CD4-positive, alpha-beta memory T cell (primary cell): ENCODE data around the gene GATB. TPM values are rescaled to one million over a fixed set of nuclear protein-coding genes. Genes with fewer than 3 reads are reported as not detected.

ENCODE experiments used
- CTCF ChIA-PET: fragments of 350-600 bp; sonication (Branson Sonifier 250); formaldehyde crosslinking; loops from one replicate; lab custom pipeline; 2021; ENCODE audit warnings: inconsistent platforms; ENCODE audit not compliant: partially characterized antibody; lab: Charles Lee
- POLR2A ChIA-PET: fragments of 350-600 bp; sonication (Branson Sonifier 250); formaldehyde crosslinking; loops from one replicate; lab custom pipeline; 2021; ENCODE audit not compliant: partially characterized antibody; lab: Charles Lee
- DNase-seq, 5 donors: peaks; one replicate each; pipeline versions ENCODE4 v3.0.0 to v3.0.0-alpha.2; 2020 to 2022; ENCODE audit warnings: mixed read lengths in 1 of 5
- H3K27ac ChIP-seq: one replicate; pipeline ENCODE4 v1.7.0; 2013; ENCODE audit warnings: low read depth, low read length
- H3K27me3 ChIP-seq: 2 replicates; pipeline ENCODE4 v1.7.0; 2013; ENCODE audit warnings: mild to moderate bottlenecking, low read length, moderate library complexity; ENCODE audit not compliant: insufficient read depth
- H3K36me3 ChIP-seq: 2 replicates; pipeline ENCODE4 v1.7.0; 2013; ENCODE audit warnings: mild to moderate bottlenecking, low read length, moderate library complexity; ENCODE audit not compliant: insufficient read depth
- H3K4me1 ChIP-seq: 2 replicates; pipeline ENCODE4 v1.7.0; 2013; ENCODE audit warnings: mild to moderate bottlenecking, low read length, moderate library complexity; ENCODE audit not compliant: insufficient read depth
- H3K4me3 ChIP-seq, 2 donors: one replicate each; pipeline ENCODE4 v1.7.0; 2013; ENCODE audit warnings: low read length in 2 of 2, mild to moderate bottlenecking in 1 of 2
- H3K9me3 ChIP-seq, 2 donors: one replicate each; pipeline ENCODE4 v1.7.0; 2013; ENCODE audit warnings: low read length in 2 of 2, control low read depth in 1 of 2; ENCODE audit not compliant: control insufficient read depth in 1 of 2
- H3K27ac Mint-ChIP-seq, 7 donors: one replicate each; pipeline ENCODE4 v1.8.0; 2020 to 2021; ENCODE audit warnings: mixed read lengths in 7 of 7, mild to moderate bottlenecking in 6 of 7, inconsistent platforms in 3 of 7, moderate library complexity in 3 of 7
- H3K27me3 Mint-ChIP-seq, 2 donors: one replicate each; pipeline ENCODE4 v1.8.0; 2020 to 2021; ENCODE audit warnings: mixed read lengths in 2 of 2
- H3K36me3 Mint-ChIP-seq, 2 donors: one replicate each; pipeline ENCODE4 v1.8.0; 2020 to 2021; ENCODE audit warnings: mixed read lengths in 2 of 2, inconsistent platforms in 1 of 2, mild to moderate bottlenecking in 1 of 2
- H3K4me1 Mint-ChIP-seq, 4 donors: one replicate each; pipeline ENCODE4 v1.8.0; 2020 to 2021; ENCODE audit warnings: mixed read lengths in 4 of 4, mild to moderate bottlenecking in 1 of 4
- H3K4me3 Mint-ChIP-seq, 8 donors: one replicate each; pipeline ENCODE4 v1.8.0; 2020 to 2021; ENCODE audit warnings: mixed read lengths in 8 of 8, mild to moderate bottlenecking in 7 of 8, moderate library complexity in 6 of 8, inconsistent platforms in 3 of 8
- H3K9me3 Mint-ChIP-seq, 8 donors: one replicate each; pipeline ENCODE4 v1.8.0; 2020 to 2021; ENCODE audit warnings: mixed read lengths in 8 of 8, mild to moderate bottlenecking in 5 of 8, inconsistent platforms in 3 of 8, moderate library complexity in 1 of 8
- intact Hi-C: fragments of 100-400 bp; cut with micrococcal nuclease; formaldehyde crosslinking; loops from one replicate; pipeline ENCODE4 v1.15.1; 2023
- polyA plus RNA-seq, 2 donors: library from polyadenylated mRNA; unstranded; fragments of 300-500 nt; fragmentation: Illumina TruSeq; gene quantifications; one replicate each; pipeline ENCODE4 v1.2.3, GENCODE V29; 2021
- total RNA-seq, 2 experiments: library from RNA; stranded (reverse); gene quantifications; one replicate each; pipeline ENCODE4 v1.2.3, GENCODE V29; 2021

The GATB gene
- total and polyA plus RNA-seq, 4 experiments from 2014 or later = 10.6 to 13.1 (median 11.7) TPM

DNA sequence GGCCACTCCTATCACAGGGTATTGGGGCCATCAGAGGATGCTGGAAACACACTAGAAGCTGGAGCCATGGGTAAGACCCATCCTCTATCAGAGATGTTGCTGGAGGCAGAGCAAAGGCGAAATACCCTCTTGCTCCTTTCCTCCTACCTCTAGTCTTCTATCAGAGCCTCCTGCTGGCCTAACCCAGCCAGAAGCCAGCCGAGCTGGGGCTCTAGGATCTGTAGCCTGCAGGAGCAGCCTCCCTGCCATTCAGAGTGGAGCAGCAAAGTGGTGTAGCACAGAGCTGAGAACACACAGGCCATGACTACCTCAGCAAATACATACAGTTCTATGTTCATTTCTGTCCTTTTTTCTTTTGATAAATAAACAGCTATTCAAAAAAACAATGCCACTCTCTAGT lies 35.7 kb downstream of the GATB start:
- Histone ChIP-seq H3K4me1 (no peaks in the 10 kb centered on the region), H3K9me3 (no peaks in the 10 kb centered on the region), H3K27me3 (no peaks in the 10 kb centered on the region), H3K36me3 (no peaks in the 10 kb centered on the region), H3K27ac (no peak overlapping the region), H3K4me3 (no peak overlapping the region)
- CTCF ChIA-PET = no interaction called here
- intact Hi-C loops = no loop called here
- H3K27ac Mint-ChIP-seq = no peak overlapping the region
- H3K9me3 Mint-ChIP-seq = no peaks in the 10 kb centered on the region
- no peak overlapping the region for H3K4me3 Mint-ChIP-seq
- H3K27me3 Mint-ChIP-seq = no peaks in the 10 kb centered on the region
- POLR2A ChIA-PET = no interaction called here
- DNase-seq = no peak
- peaks cover 2 to 32% of the 10 kb centered on the region in 2 donors for H3K36me3 Mint-ChIP-seq
- H3K4me1 Mint-ChIP-seq = peaks cover 0 to 2% (median 0%) of the 10 kb centered on the region in 4 donors

DNA sequence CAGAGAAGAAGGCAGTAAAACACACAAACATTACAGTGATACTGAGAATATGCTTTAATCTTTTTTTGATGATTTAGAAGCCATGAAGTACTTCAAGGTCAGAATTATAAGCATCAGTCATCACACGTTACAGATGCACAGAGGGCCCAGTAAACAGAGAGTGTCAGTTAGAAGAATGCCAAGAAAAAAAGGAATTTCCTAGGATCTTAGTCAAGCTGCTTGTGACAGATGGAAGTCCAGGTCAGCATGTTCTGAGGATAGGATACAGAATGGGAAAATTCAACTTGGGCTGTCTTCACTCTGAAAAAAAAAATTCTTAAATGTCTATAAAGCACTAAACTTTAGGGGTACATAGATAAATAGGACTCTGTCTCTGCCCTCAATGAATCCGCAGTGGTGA lies 38.9 kb downstream of the GATB start:
- CTCF ChIA-PET = no interaction called here
- Mint-ChIP-seq H3K27me3 (no peaks in the 10 kb centered on the region), H3K4me1 (no peaks in the 10 kb centered on the region)

DNA sequence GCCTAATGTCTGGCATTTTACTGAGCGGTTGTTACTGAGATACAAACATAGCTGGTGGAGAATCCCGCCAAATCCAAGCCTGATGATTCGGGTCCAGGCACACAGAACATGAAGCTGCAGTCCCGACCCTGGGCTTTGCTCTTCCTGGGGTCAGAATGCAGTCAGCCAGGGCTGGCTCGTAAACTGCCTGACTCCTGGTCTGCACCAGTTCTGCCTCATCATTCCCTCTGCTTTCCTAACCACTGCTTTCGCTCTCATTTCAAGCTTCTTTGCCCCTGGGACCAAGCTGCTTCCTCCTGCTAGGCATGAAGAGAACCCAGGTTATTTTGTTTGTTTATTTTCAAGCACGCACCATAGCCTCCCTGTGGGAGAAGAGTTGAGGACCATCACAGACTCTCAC lies 39.3 kb downstream of the GATB start:
- H3K27me3 ChIP-seq = no peaks in the 10 kb centered on the region
- H3K9me3 ChIP-seq = no peaks in the 10 kb centered on the region
- CTCF ChIA-PET = no interaction called here
- POLR2A ChIA-PET = no interaction called here
- Mint-ChIP-seq H3K27me3 (no peaks in the 10 kb centered on the region), H3K4me1 (no peaks in the 10 kb centered on the region), H3K27ac (peak overlapping the region in 1 of 7 donors; percentile 26), H3K4me3 (no peak overlapping the region), H3K36me3 (peaks cover 27 to 50% of the 10 kb centered on the region in 2 donors), H3K9me3 (no peaks in the 10 kb centered on the region)
- H3K4me1 ChIP-seq = no peaks in the 10 kb centered on the region
- H3K4me3 ChIP-seq = no peak overlapping the region
- intact Hi-C loops = no loop called here
- no peak overlapping the region for H3K27ac ChIP-seq
- H3K36me3 ChIP-seq = no peaks in the 10 kb centered on the region
- DNase-seq = no peak

More for the DNA sequence above, 38.9 kb downstream of the GATB start:
- Histone ChIP-seq H3K4me3 (no peak overlapping the region), H3K27ac (no peak overlapping the region), H3K27me3 (no peaks in the 10 kb centered on the region), H3K4me1 (no peaks in the 10 kb centered on the region), H3K9me3 (no peaks in the 10 kb centered on the region), H3K36me3 (no peaks in the 10 kb centered on the region)
- intact Hi-C loops = no loop called here
- no peak overlapping the region for H3K4me3 Mint-ChIP-seq
- DNase-seq = no peak
- POLR2A ChIA-PET = no interaction called here
- peak overlapping the region in 1 of 7 donors; percentile 26 for H3K27ac Mint-ChIP-seq
- H3K36me3 Mint-ChIP-seq = peaks cover 24 to 46% of the 10 kb centered on the region in 2 donors
- no peaks in the 10 kb centered on the region for H3K9me3 Mint-ChIP-seq

DNA sequence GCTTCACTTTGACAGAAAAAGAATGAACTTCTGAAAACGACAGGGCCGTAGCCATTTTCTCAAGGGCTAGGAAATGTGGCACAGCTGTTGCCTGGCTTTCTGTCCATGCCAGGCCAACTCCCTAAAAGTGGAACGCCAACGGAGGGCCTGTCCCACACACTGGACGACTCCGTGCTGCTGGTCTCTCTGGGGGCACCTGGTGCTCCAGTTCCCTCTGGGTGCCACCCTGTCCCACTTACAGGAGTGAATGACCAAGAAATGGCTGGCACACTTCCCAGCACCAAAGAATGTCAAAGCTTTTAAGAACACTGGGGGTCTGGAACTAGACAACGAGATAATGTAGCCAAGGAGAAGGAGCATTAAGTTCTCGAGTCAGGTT lies 40.9 kb downstream of the GATB start:
- POLR2A ChIA-PET = no interaction called here
- Histone ChIP-seq H3K4me1 (no peaks in the 10 kb centered on the region), H3K4me3 (no peak overlapping the region), H3K36me3 (no peaks in the 10 kb centered on the region), H3K27me3 (no peaks in the 10 kb centered on the region), H3K27ac (no peak overlapping the region), H3K9me3 (no peaks in the 10 kb centered on the region)
- Mint-ChIP-seq H3K27ac (no peak overlapping the region), H3K9me3 (no peaks in the 10 kb centered on the region), H3K27me3 (no peaks in the 10 kb centered on the region), H3K4me3 (no peak overlapping the region), H3K36me3 (peaks cover 38 to 63% of the 10 kb centered on the region in 2 donors), H3K4me1 (no peaks in the 10 kb centered on the region)
- no peak for DNase-seq
- CTCF ChIA-PET = no interaction called here
- intact Hi-C loops = no loop called here

DNA sequence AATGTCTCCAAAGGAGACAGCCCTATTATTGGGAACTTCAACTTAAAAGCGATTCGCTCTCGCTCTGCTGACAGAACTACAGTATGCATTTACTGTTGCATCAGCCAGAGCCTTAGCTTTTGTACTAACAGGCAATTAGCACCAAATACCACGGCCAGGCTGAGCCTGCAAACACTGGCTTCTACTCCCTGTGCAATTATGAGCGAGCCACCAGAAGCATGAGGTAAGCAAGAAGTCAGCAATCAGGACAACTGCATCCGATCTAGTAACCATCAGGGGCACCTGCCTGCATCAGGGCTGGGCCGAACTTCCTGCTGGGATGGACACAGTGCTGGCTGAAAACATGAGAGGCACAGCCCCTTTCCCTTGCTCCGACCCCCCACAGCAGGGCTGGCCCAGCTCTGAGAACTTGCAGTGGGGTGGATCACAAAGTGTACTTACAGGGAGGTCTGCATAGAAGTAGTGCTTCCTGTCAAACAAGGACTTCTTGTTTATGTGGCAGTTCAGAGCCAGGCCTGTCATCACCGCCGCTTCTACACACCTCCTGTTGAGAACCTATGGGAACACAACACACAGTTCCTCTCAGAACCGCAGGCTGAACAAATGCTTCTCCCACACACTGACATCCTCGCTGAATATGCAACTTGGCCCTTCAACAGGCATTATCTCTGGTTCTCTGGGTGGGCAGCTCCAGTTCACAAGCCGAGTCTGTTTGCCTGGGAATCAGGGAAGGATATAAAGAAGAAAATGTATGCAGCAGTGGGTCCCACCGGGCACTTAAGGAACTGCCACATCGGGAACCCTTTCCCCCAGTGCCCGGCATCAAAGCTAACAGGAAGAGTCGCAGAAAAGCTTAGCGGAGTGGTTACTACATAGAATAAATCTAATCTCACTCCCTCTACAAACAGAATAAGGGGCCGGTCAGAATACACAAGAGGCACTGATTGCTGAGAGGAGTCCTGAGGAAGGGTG lies 41.5 kb downstream of the GATB start:
- no peak for DNase-seq
- Mint-ChIP-seq H3K4me3 (no peak overlapping the region), H3K36me3 (peaks cover 41 to 59% of the 10 kb centered on the region in 2 donors), H3K4me1 (no peaks in the 10 kb centered on the region), H3K9me3 (no peaks in the 10 kb centered on the region), H3K27me3 (no peaks in the 10 kb centered on the region), H3K27ac (no peak overlapping the region)
- Histone ChIP-seq H3K9me3 (no peaks in the 10 kb centered on the region), H3K4me3 (no peak overlapping the region), H3K4me1 (no peaks in the 10 kb centered on the region), H3K36me3 (no peaks in the 10 kb centered on the region), H3K27me3 (no peaks in the 10 kb centered on the region), H3K27ac (no peak overlapping the region)
- intact Hi-C loops = no loop called here
- POLR2A ChIA-PET = no interaction called here
- CTCF ChIA-PET = no interaction called here

DNA sequence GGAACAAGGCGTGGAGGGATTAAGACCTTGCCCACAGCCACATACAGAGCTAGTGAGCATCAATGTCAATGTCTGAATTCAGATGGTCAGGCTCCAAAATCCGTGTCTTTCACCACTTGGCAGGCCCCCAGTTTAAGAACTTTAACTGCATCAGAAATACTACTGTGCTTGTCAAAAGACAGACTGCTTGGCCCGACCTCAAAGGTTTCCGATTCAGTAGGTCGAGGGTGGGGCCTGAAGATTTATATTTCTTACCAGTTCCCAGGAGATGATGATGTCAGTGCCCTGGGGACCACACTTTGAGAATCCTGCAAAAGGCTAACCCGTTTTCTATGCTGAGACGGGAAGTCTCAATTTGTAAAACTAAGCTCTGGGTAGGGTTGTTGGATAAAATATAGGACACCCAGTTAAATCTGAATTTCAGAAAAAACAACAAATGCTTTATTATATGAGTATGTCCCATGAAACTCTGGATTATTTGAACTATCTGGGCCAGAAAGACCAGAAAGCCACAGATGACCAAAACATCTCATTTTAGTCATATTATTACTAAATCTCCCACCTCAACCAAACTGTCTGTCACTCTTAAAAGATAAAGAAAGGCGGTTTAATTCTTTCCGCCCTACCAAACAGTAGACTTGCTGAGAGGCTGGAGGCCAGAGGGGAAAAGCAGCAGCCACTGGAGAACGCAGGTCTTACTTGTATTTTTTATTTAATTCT lies 42.7 kb downstream of the GATB start:
- H3K36me3 Mint-ChIP-seq = peaks cover 45 to 69% of the 10 kb centered on the region in 2 donors
- no peak overlapping the region for H3K4me3 Mint-ChIP-seq
- no peak overlapping the region for H3K27ac ChIP-seq
- ChIA-PET CTCF (no interaction called here), POLR2A (no interaction called here)
- intact Hi-C loops = no loop called here
- no peaks in the 10 kb centered on the region for H3K27me3 Mint-ChIP-seq
- DNase-seq = no peak
- peaks cover 4% of the 10 kb centered on the region for H3K36me3 ChIP-seq
- H3K27me3 ChIP-seq = no peaks in the 10 kb centered on the region
- H3K27ac Mint-ChIP-seq = no peak overlapping the region
- no peaks in the 10 kb centered on the region for H3K4me1 ChIP-seq
- no peak overlapping the region for H3K4me3 ChIP-seq
- no peaks in the 10 kb centered on the region for H3K9me3 Mint-ChIP-seq
- no peaks in the 10 kb centered on the region for H3K4me1 Mint-ChIP-seq
- no peaks in the 10 kb centered on the region for H3K9me3 ChIP-seq

DNA sequence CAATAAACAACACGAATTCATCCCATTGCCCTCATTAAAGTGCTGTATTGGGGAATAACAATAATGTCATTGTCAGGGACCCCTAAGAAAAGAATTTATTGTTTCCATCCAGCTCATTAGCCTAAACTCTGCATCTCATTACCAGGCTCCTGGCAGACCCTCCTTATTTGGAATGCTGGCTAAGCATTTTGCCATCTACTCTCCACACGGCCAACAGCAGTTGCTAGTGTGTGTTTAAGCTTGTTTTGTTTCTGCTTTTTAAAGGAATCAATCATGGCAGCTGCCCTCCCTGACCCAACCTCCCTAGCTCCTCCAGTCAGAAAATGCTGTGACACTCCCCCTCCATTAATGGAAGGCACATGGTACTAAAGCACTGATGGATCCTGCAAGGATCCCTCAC lies 43.5 kb downstream of the GATB start:
- POLR2A ChIA-PET = no interaction called here
- no peaks in the 10 kb centered on the region for H3K4me1 Mint-ChIP-seq
- H3K27me3 ChIP-seq = no peaks in the 10 kb centered on the region
- intact Hi-C loops = no loop called here
- peak overlapping the region in 1 of 7 donors; percentile 46 for H3K27ac Mint-ChIP-seq
- H3K4me3 Mint-ChIP-seq = no peak overlapping the region
- H3K27me3 Mint-ChIP-seq = no peaks in the 10 kb centered on the region
- H3K9me3 ChIP-seq = no peaks in the 10 kb centered on the region
- no peak overlapping the region for H3K4me3 ChIP-seq
- H3K9me3 Mint-ChIP-seq = no peaks in the 10 kb centered on the region
- DNase-seq = no peak
- H3K36me3 ChIP-seq = peaks cover 4% of the 10 kb centered on the region
- no peaks in the 10 kb centered on the region for H3K4me1 ChIP-seq
- CTCF ChIA-PET = no interaction called here
- H3K36me3 Mint-ChIP-seq = peaks cover 43 to 65% of the 10 kb centered on the region in 2 donors
- H3K27ac ChIP-seq = no peak overlapping the region
